Astrocyte (in vitro differentiated cells and primary cell): ENCODE data around the gene ARMH3. TPM values are rescaled to one million over a fixed set of nuclear protein-coding genes. Genes with fewer than 3 reads are reported as not detected.
"Not testable (repeated sequence)": the region's sequence is repeated elsewhere in the genome, so short reads cannot be mapped to it uniquely, and the experiment has no call there.

ENCODE experiments used
- DNase-seq: peaks from one replicate; pipeline ENCODE4 v3.0.0-alpha.2; 2010; ENCODE audit warnings: low read depth
- FAIRE-seq: peaks from 2 replicates; lab custom pipeline; 2011; peaks lifted over from hg19 to GRCh38; lab: Jason Lieb, UNC
- H2AFZ ChIP-seq: 2 replicates; pipeline ENCODE4 v1.6.0; 2012; ENCODE audit warnings: low read depth, low read length, inconsistent platforms
- H3K27ac ChIP-seq: 2 replicates; pipeline ENCODE4 v1.5.1; 2011; ENCODE audit warnings: low read depth, low read length, inconsistent platforms
- H3K27me3 ChIP-seq: 2 replicates; pipeline ENCODE4 v1.6.0; 2011; ENCODE audit warnings: low read length, inconsistent platforms; ENCODE audit not compliant: insufficient read depth
- H3K36me3 ChIP-seq: 2 replicates; pipeline ENCODE4 v1.5.1; 2011; ENCODE audit warnings: low read length, inconsistent platforms; ENCODE audit not compliant: insufficient read depth
- H3K4me1 ChIP-seq: 2 replicates; pipeline ENCODE4 v1.5.1; 2011; ENCODE audit warnings: low read length, inconsistent platforms; ENCODE audit not compliant: insufficient read depth
- H3K4me2 ChIP-seq: 2 replicates; pipeline ENCODE4 v1.6.0; 2012; ENCODE audit warnings: low read length, inconsistent platforms
- H3K4me3 ChIP-seq: 2 replicates; pipeline ENCODE4 v1.5.1; 2011; ENCODE audit warnings: low read depth, mild to moderate bottlenecking, low read length, inconsistent platforms; ENCODE audit not compliant: insufficient read depth
- H3K79me2 ChIP-seq: 2 replicates; pipeline ENCODE4 v1.6.0; 2012; ENCODE audit warnings: mild to moderate bottlenecking, low read length, inconsistent platforms; ENCODE audit not compliant: insufficient read depth
- H3K9ac ChIP-seq: 2 replicates; pipeline ENCODE4 v1.6.0; 2012; ENCODE audit warnings: mild to moderate bottlenecking, low read length, inconsistent platforms
- H3K9me3 ChIP-seq: 2 replicates; pipeline ENCODE4 v1.5.1; 2012; ENCODE audit warnings: low read depth, mild to moderate bottlenecking, low read length, inconsistent platforms; ENCODE audit not compliant: insufficient read depth
- H4K20me1 ChIP-seq: 2 replicates; pipeline ENCODE4 v1.6.0; 2012; ENCODE audit warnings: low read length, inconsistent platforms; ENCODE audit not compliant: insufficient read depth
- H3K27ac Mint-ChIP-seq: one replicate; pipeline ENCODE4 v1.8.0; 2021; ENCODE audit warnings: mild to moderate bottlenecking, mixed read lengths; ENCODE audit not compliant: unreplicated experiment
- H3K27me3 Mint-ChIP-seq: one replicate; pipeline ENCODE4 v1.8.0; 2021; ENCODE audit warnings: low read depth, mixed read lengths; ENCODE audit not compliant: unreplicated experiment
- H3K36me3 Mint-ChIP-seq: one replicate; pipeline ENCODE4 v1.8.0; 2021; ENCODE audit warnings: low read depth, mixed read lengths; ENCODE audit not compliant: unreplicated experiment
- H3K4me1 Mint-ChIP-seq: one replicate; pipeline ENCODE4 v1.8.0; 2021; ENCODE audit warnings: low read depth, mixed read lengths; ENCODE audit not compliant: unreplicated experiment
- H3K4me3 Mint-ChIP-seq: one replicate; pipeline ENCODE4 v1.8.0; 2021; ENCODE audit warnings: mild to moderate bottlenecking, moderate library complexity, mixed read lengths; ENCODE audit not compliant: unreplicated experiment
- H3K9me3 Mint-ChIP-seq: one replicate; pipeline ENCODE4 v1.8.0; 2021; ENCODE audit warnings: mild to moderate bottlenecking, mixed read lengths; ENCODE audit not compliant: unreplicated experiment
- CTCF ChIP-seq: IDR thresholded peaks from 2 replicates; pipeline ENCODE4 v1.5.1; 2011; ENCODE audit warnings: low read depth, mild to moderate bottlenecking, inconsistent platforms, low read length, moderate library complexity; ENCODE audit not compliant: insufficient read depth
- EZH2 ChIP-seq: IDR thresholded peaks from 2 replicates; pipeline ENCODE4 v1.6.1; 2012; ENCODE audit warnings: mild to moderate bottlenecking, low read length, inconsistent platforms; ENCODE audit not compliant: insufficient read depth
- total RNA-seq: library from RNA; stranded (reverse); gene quantifications from 2 replicates; pipeline ENCODE4 v1.2.1, GENCODE V29; 2021

The ARMH3 gene
- total RNA-seq, 1 donor from 2014 or later, result 22.6 TPM

- Mint-ChIP-seq H3K4me3 (no peak overlapping the region), H3K9me3 (no peaks in the 10 kb centered on the region), H3K27me3 (no peaks in the 10 kb centered on the region), H3K4me1 (peaks cover 14% of the 10 kb centered on the region), H3K27ac (no peak overlapping the region), H3K36me3 (peaks cover 14% of the 10 kb centered on the region)
- no peak for DNase-seq
- Histone ChIP-seq H3K4me3 (no peak overlapping the region), H2AFZ (no peak overlapping the region), H3K79me2 (no peaks in the 10 kb centered on the region), H4K20me1 (peaks cover 3% of the 10 kb centered on the region), H3K4me2 (no peak overlapping the region), H3K9ac (no peak overlapping the region), H3K4me1 (peaks cover 6% of the 10 kb centered on the region), H3K27me3 (no peaks in the 10 kb centered on the region), H3K27ac (no peak overlapping the region), H3K36me3 (peaks cover 10% of the 10 kb centered on the region), H3K9me3 (no peaks in the 10 kb centered on the region)
- no peak for TF ChIP-seq CTCF
- TF ChIP-seq EZH2, result no peak
- no peak for FAIRE-seq
Measured at GRCh38 chr10:102010961-102011360, 45.0 kb downstream of the ARMH3 start.

GRCh38 chr10:102009801-102010425, 46.1 kb downstream of the ARMH3 start:
- no peaks in the 10 kb centered on the region for H3K27me3 ChIP-seq
- DNase-seq, result peak; percentile 86
- peaks cover 9% of the 10 kb centered on the region for H3K36me3 ChIP-seq
- H3K9ac ChIP-seq, result no peak overlapping the region
- H3K9me3 ChIP-seq, result no peaks in the 10 kb centered on the region
- H4K20me1 ChIP-seq, result peaks cover 3% of the 10 kb centered on the region
- H3K4me1 ChIP-seq, result peaks cover 6% of the 10 kb centered on the region
- no peak for TF ChIP-seq EZH2
- peak; percentile 100 for TF ChIP-seq CTCF
- no peak overlapping the region for H2AFZ ChIP-seq
- no peak overlapping the region for H3K27ac ChIP-seq
- no peaks in the 10 kb centered on the region for H3K27me3 Mint-ChIP-seq
- H3K4me1 Mint-ChIP-seq, result peaks cover 14% of the 10 kb centered on the region
- H3K79me2 ChIP-seq, result no peaks in the 10 kb centered on the region
- peak; percentile 76 for FAIRE-seq
- no peaks in the 10 kb centered on the region for H3K9me3 Mint-ChIP-seq
- H3K27ac Mint-ChIP-seq, result peak overlapping the region; percentile 35
- H3K4me3 ChIP-seq, result no peak overlapping the region
- H3K4me2 ChIP-seq, result peak overlapping the region; percentile 38
- H3K4me3 Mint-ChIP-seq, result no peak overlapping the region
- peaks cover 10% of the 10 kb centered on the region for H3K36me3 Mint-ChIP-seq

- peaks cover 5% of the 10 kb centered on the region for H3K36me3 Mint-ChIP-seq
- no peak for TF ChIP-seq CTCF
- no peak for TF ChIP-seq EZH2
- Histone ChIP-seq H3K4me3 (no peak overlapping the region), H3K9me3 (no peaks in the 10 kb centered on the region), H2AFZ (no peak overlapping the region), H3K4me2 (no peak overlapping the region), H3K79me2 (no peaks in the 10 kb centered on the region), H3K27me3 (no peaks in the 10 kb centered on the region), H3K27ac (no peak overlapping the region), H3K36me3 (peaks cover 9% of the 10 kb centered on the region), H3K9ac (no peak overlapping the region), H4K20me1 (peaks cover 3% of the 10 kb centered on the region), H3K4me1 (peaks cover 6% of the 10 kb centered on the region)
- H3K4me3 Mint-ChIP-seq, result no peak overlapping the region
- no peaks in the 10 kb centered on the region for H3K9me3 Mint-ChIP-seq
- no peak for DNase-seq
- H3K27me3 Mint-ChIP-seq, result no peaks in the 10 kb centered on the region
- H3K4me1 Mint-ChIP-seq, result peaks cover 14% of the 10 kb centered on the region
- FAIRE-seq, result no peak
- no peak overlapping the region for H3K27ac Mint-ChIP-seq
Measured at GRCh38 chr10:102007796-102008195, 48.2 kb downstream of the ARMH3 start.

- not testable (repeated sequence) for H3K4me3 Mint-ChIP-seq, H3K9me3 ChIP-seq, H3K9me3 Mint-ChIP-seq, H3K9ac ChIP-seq, DNase-seq, H3K4me3 ChIP-seq, FAIRE-seq, H4K20me1 ChIP-seq, H3K27ac Mint-ChIP-seq, H3K36me3 ChIP-seq, H3K27ac ChIP-seq, H3K27me3 Mint-ChIP-seq, H3K27me3 ChIP-seq, H3K4me1 ChIP-seq, H3K79me2 ChIP-seq, H2AFZ ChIP-seq, H3K36me3 Mint-ChIP-seq, H3K4me2 ChIP-seq
- peaks cover 14% of the 10 kb centered on the region for H3K4me1 Mint-ChIP-seq
Measured at GRCh38 chr10:102007031-102007430, 48.9 kb downstream of the ARMH3 start.
